Epithelial cell of esophagus (primary cell): ENCODE results near the gene B3GALT5.

ENCODE experiments used
- DNase-seq: peaks from one replicate; pipeline ENCODE4 v3.0.0; 2010; ENCODE audit warnings: low read depth
- H3K4me3 ChIP-seq: 2 replicates; pipeline ENCODE4 v1.5.1; 2011; ENCODE audit warnings: mild to moderate bottlenecking, low read length, control low read depth
- CTCF ChIP-seq: IDR thresholded peaks from 2 replicates; pipeline ENCODE4 v1.5.1; 2011; ENCODE audit warnings: low read depth, mild to moderate bottlenecking, low read length, control low read depth, inconsistent platforms; ENCODE audit not compliant: insufficient read depth; ENCODE audit errors: missing control alignments

Gene B3GALT5

DNA sequence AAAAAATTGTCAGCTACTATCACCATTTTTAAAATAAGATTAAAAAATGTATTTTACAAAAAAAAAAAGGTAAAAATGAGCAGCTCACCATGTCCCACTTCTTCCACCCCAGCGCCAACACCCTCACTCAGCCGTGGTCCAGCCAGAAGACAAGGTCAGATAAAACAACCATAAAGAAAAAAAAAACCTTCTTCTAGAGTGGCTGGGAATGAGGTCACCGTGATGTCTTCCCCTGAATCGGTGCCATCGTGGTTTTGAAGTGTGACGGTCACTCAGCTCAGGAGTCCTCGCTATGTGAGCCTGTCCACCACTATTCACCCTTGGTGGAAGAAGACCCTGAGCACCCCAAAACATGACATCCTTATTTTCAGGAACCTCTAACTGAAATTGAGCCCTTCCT, 38.1 kb downstream of the B3GALT5 start:
- DNase-seq = no peak
- TF ChIP-seq CTCF = no peak
- no peak overlapping the region for H3K4me3 ChIP-seq

DNA sequence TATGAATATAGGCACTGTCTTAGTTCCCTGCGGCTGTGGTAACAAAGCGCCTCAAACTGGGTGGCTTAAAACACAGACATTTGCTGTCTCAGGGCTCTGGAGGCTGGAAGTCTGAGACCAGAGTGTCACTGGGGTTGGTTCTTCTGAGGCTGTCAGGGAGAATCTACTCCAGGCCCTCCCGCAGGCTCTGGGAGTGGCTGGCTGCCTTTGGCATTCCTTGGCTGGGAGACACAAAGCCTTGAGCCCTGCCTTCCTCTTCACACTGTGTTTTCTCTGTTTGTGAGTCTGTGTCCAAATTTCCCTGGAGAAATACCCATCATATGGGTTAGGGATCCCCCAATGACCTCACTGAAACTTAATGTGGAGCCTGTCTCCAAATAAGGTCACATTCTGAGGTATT, 38.5 kb downstream of the B3GALT5 start:
- no peak for TF ChIP-seq CTCF
- DNase-seq = no peak
- H3K4me3 ChIP-seq = no peak overlapping the region

- TF ChIP-seq CTCF = no peak
- DNase-seq = no peak
- H3K4me3 ChIP-seq = no peak overlapping the region
Measured at GRCh38 chr21:39654951-39655350, 42.2 kb downstream of the B3GALT5 start.

GRCh38 chr21:39655589-39655988, 42.8 kb downstream of the B3GALT5 start:
- H3K4me3 ChIP-seq = no peak overlapping the region
- no peak for DNase-seq
- TF ChIP-seq CTCF = no peak

- no peak for DNase-seq
- H3K4me3 ChIP-seq = no peak overlapping the region
- no peak for TF ChIP-seq CTCF
Measured at GRCh38 chr21:39656209-39656608, 43.5 kb downstream of the B3GALT5 start.

GRCh38 chr21:39657091-39657689, 44.5 kb downstream of the B3GALT5 start:
- no peak for DNase-seq
- no peak for TF ChIP-seq CTCF
- H3K4me3 ChIP-seq = no peak overlapping the region

- no peak for DNase-seq
- H3K4me3 ChIP-seq = no peak overlapping the region
Measured at GRCh38 chr21:39658066-39658465, 45.3 kb downstream of the B3GALT5 start.

More at GRCh38 chr21:39658066-39658465, 45.3 kb downstream of the B3GALT5 start:
- no peak for TF ChIP-seq CTCF
